GM19438 (cell line): ENCODE measurements around the gene MATN3.
"Not testable (repeated sequence)": the region's sequence is repeated elsewhere in the genome, so short reads cannot be mapped to it uniquely, and the experiment has no call there.

Experiments
- ATAC-seq: cut with Tn5 transposase; IDR thresholded peaks from one replicate; pipeline ENCODE4 v1.9.1; 2021; ENCODE audit warnings: low read depth; ENCODE audit not compliant: unreplicated experiment

The MATN3 gene

GRCh38 chr2:20012282-20013125 is at the start of gene MATN3:
MATN3 (minus strand) TSS chr2:20012668; CDS start chr2:20012631, 37 bp downstream.
- ATAC-seq = no peak

GRCh38 chr2:20061940-20062339 is 49.5 kb upstream of the MATN3 start:
- no peak for ATAC-seq

- no peak for ATAC-seq
These were observed 49.0 kb upstream of the MATN3 start for GRCh38 chr2:20061476-20061875.

GRCh38 chr2:20060106-20060505 is 47.6 kb upstream of the MATN3 start:
- ATAC-seq = no peak

- no peak for ATAC-seq
These were observed 44.8 kb upstream of the MATN3 start for GRCh38 chr2:20057268-20057667.

GRCh38 chr2:20054931-20055330 is 42.5 kb upstream of the MATN3 start:
- no peak for ATAC-seq

GRCh38 chr2:20054119-20054518 is 41.7 kb upstream of the MATN3 start:
- ATAC-seq = no peak

GRCh38 chr2:20052861-20053281 is 40.4 kb upstream of the MATN3 start:
- ATAC-seq = no peak

- no peak for ATAC-seq
These were observed 39.9 kb upstream of the MATN3 start for GRCh38 chr2:20052229-20052851.

GRCh38 chr2:20051532-20052228 is 39.2 kb upstream of the MATN3 start, which contains the start of gene LAPTM4A:
LAPTM4A (minus strand) TSS chr2:20051628; CDS start chr2:20051520, 108 bp downstream.
- ATAC-seq = peak; percentile 96

- peak; percentile 20 for ATAC-seq
These were observed 38.4 kb upstream of the MATN3 start for GRCh38 chr2:20050646-20051531.

GRCh38 chr2:20050104-20050645 is 37.7 kb upstream of the MATN3 start:
- no peak for ATAC-seq

GRCh38 chr2:20049637-20050036 is 37.2 kb upstream of the MATN3 start:
- ATAC-seq = no peak

GRCh38 chr2:20048488-20049448 is 36.3 kb upstream of the MATN3 start:
- ATAC-seq = no peak

GRCh38 chr2:20045712-20046292 is 33.3 kb upstream of the MATN3 start:
- not testable (repeated sequence) for ATAC-seq

- ATAC-seq = no peak
These were observed 32.3 kb upstream of the MATN3 start for GRCh38 chr2:20044778-20045177.

- ATAC-seq = no peak
These were observed 30.1 kb upstream of the MATN3 start for GRCh38 chr2:20042531-20042930.

- no peak for ATAC-seq
These were observed 28.2 kb upstream of the MATN3 start for GRCh38 chr2:20040489-20041172.
